GM08714 (cell line): ENCODE measurements around the gene TRAM2.

ENCODE experiments used
- H3K4me3 ChIP-seq: fragments of 200-500 bp; sonication (Bioruptor generic); 2 replicates; pipeline ENCODE4 v1.5.1; 2014; ENCODE audit warnings: mild to moderate bottlenecking, low read length, inconsistent platforms
- ZNF274 ChIP-seq: IDR thresholded peaks from 2 replicates; pipeline ENCODE4 v1.6.1; 2012; ENCODE audit warnings: mild to moderate bottlenecking, low read depth, low read length

TRAM2 gene

DNA sequence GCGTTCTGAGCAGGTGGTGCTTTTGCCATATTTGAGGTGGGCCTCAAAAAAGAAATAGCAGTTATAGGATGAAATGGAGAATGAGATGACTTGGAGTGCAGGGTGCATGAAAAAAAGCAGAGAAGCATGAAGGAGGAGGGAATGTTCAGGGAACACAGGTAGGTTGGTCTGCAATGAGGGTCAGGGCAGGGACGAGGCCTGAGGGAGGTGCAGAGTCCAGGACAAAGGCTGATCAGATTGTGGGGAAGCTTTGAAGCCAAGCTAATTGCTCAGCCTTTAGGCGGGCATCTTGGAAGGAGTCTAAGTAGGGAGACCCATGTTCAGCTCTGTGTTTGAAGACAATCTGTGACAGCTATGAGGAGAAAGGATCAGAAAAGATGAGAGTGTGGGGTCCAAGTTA is 12.0 kb downstream of the TRAM2 start:
- TF ChIP-seq ZNF274 = no peak
- H3K4me3 ChIP-seq = no peak overlapping the region

DNA sequence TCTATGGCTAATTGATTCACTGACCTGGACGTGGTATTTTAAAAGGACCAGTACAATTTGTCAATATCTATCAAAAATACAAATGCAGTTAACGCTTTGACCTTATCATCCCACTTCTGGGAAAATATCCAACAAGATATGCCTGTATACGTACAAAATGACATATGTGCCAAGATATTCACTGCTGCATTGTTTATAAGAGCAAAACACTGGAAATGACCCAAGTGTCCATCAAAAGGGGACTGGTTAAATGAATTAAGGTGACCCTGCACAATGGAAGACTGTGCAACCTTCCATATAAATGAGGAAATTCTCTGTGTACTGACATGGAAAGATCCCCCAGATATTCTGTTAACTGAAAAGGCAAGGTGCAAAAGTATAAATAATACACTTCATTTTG is 13.9 kb downstream of the TRAM2 start:
- H3K4me3 ChIP-seq = no peak overlapping the region
- no peak for TF ChIP-seq ZNF274

DNA sequence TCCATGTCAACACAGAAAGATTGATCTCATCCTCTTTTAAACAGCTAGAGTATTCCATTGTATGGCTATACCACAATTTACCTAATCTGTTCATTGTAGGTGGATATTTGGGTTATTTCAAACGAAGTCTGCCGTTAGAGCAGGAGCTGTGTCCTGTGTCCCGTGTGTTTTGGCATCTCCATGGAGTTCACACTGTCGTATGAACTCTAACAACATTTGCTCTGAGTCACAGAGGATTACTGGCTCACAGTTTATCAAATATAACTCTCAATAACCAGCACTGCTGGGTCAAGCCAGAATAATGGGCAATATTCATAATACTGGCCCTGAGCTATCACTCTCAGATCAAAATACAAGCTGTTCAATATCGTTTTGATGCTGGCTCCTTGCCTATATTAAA is 16.4 kb downstream of the TRAM2 start:
- TF ChIP-seq ZNF274 = no peak
- H3K4me3 ChIP-seq = no peak overlapping the region

DNA sequence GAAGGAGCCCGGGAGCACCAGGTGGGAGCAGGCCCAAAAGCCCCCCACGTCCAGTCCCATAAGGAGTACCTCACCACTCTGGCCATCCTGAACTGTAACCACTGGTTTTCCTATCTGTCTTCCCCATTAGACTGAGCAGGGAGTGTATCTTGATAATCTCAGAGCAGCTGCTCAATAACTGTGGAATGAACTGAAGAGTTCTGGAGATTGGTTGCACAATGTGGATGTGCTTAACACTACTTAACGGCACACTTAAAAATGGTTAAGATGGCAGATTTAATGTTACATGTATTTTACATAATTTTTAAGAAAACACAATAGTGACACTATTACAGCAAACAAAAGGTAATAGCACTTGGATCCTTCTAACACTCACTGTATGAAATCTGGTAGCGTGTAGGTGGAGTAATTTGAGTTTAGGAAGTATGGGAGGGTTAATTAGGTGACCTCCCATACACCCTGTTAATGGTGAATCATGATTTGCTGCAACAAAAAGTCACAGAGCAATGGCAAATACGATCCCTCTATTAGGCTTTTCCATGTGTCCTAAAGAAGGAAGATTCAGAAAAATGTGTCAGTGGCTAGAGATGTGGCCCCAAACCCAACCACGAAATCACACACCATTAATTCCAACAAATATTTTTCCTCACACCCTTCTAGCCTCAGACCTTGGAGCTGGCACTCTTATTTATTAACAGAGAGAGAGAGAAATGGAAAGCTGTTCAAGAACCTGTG is 18.4 kb downstream of the TRAM2 start:
- TF ChIP-seq ZNF274 = no peak

DNA sequence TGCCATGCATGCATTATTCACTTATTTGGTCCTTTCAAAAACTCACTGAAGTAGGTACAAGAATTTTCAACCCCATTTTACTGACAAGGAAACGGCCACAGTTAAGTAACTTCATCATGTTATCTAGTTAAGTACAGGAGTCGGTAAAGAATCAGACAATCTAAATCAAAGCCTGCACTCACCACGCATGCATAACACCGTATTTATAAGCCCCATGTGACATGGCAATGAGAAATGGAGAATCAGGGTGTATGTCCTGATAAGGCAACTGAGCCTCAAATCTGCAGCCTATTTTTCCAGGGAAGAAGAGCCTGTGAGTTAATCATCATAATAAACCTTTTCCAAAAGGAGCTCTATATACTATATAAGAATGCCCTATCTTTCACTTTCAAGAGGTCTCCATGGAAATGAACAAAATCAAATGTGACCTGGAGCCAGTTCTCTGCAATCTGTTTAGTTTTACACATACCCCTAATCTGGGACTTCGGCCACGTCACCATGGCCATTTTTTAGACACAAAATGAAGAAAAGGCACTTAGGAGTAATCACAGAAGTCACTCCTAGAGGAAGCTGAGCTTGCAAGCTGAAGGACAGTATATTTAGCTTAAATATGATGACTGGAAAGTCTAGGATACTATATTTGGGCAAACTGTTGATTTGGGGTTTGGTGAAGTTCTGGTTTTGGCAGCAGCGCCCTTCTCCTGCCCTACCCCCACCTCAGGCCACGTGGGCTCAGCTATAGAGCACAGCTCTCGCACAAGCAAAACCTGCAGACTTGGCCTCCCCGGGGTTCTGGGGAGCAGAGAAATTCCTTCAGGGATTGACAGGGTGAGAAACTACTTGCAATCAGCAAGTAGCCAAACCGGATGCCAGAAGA is 19.2 kb downstream of the TRAM2 start:
- no peak overlapping the region for H3K4me3 ChIP-seq
- no peak for TF ChIP-seq ZNF274

More for the DNA sequence above, 18.4 kb downstream of the TRAM2 start:
- H3K4me3 ChIP-seq = no peak overlapping the region

DNA sequence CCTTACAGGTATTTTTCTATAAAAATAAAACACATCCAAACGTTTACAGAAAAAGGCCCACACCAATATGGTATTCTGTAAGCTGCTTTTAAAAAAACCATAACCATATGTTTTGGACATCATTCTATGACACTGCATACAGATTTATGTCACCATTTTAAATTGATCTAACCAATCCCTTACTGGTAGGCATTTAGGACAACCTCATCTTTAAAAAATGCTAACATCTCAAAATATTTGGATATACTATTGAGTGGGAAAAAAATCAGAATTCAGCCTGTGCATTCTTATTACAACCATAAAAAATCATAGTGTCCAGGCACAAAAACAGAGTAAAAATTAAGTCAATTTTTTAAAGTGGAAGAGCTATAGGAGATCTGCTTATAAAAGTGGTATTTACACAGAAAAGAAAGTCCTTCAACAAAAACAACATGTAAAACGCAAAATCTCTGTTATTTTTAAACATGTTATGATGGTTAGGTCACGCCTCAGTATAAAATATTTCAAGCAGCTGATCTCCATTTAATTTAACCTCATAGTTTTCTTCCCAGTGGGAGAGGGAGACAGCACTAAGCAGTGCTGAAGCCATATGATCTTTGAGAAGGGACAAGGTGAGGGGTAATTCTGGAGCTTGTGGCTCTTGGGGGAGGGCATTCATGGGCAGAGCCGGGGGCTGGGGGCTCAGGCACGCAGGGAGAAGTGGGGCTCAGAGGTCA is 21.2 kb downstream of the TRAM2 start:
- H3K4me3 ChIP-seq = no peak overlapping the region
- no peak for TF ChIP-seq ZNF274

DNA sequence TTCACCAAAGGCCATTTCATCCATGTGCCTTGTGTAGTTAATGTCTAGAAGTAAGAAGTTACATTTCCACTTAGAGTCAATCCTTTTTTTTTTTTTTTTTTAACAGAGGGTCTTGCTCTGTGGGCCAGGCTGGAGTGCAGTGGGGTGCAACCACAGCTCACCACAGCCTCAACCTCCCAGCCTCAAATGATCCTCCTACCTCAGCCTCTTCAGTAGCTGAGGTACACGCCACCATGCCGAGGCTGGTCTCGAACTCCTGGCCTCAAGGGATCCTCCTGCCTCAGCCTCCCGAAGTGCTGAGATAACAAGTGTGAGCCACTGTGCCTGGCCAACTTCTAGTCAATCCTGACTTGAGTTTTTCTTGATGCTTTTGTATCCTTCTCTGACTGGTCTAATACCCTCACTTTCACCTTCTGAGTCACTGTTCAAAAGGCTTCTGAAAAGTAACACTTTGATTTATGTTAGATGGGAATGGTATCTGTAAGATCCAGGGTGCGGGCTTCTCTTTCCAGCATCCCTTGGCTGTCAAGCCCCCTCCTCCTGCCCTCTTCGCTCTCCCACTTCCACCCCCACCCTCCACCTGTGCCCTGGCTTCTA is 22.1 kb downstream of the TRAM2 start:
- no peak overlapping the region for H3K4me3 ChIP-seq
- TF ChIP-seq ZNF274 = no peak

DNA sequence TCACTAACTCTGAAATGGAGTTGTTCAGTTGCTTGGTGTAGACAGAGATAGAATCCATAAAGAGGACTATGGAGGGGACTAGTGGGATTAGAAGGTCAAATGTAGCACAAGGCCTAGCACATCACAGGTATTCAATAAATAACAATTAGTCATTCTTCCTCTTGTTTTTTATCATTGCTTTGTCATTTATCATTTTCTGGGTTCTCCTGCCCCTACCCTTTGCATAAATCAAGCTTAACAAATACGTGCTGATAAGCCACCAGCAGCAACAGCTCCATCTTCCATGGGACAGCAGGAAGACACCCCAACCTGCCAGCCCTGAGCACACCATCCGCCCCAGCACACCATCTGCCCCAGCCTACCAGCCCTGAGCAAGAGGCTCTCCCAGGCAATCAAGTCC is 23.1 kb downstream of the TRAM2 start:
- H3K4me3 ChIP-seq = no peak overlapping the region
- TF ChIP-seq ZNF274 = no peak

DNA sequence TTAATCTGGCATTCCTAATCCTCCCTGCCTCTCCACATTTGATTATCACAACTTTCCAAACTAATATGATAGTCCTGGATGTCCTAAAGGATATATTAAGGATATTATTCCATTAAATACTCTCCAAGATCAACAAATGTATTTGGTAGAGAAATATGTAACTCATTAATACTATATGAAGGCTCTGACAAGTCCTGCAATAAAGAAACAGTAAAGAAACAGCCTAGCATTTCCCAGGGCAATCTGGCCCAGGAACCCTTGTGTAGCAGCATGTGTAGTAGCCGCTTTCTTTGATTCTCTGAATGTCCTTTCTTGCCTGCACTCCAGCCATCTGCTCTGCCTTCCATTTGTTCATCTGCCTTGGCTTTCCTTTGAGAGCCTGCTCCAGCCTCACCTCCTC is 23.7 kb downstream of the TRAM2 start:
- no peak for TF ChIP-seq ZNF274
- no peak overlapping the region for H3K4me3 ChIP-seq

DNA sequence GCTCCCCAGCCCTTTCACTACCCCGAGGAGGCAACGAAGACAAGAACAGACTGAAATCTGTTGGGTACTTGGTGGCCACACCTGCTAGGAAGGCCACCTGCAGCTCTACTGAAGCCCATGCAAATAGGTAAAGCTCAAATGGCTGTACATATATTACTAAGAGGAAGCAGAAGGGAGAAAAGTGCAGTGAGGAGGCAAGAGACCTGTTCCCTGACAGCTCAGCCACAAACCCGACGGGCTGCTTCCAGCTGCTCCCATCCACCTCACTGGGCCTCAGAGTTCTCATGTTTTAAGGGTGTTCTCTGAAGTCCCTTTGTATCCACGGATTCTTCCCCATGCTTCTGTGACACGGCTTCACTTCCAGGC is 24.6 kb downstream of the TRAM2 start:
- no peak for TF ChIP-seq ZNF274
- H3K4me3 ChIP-seq = no peak overlapping the region

DNA sequence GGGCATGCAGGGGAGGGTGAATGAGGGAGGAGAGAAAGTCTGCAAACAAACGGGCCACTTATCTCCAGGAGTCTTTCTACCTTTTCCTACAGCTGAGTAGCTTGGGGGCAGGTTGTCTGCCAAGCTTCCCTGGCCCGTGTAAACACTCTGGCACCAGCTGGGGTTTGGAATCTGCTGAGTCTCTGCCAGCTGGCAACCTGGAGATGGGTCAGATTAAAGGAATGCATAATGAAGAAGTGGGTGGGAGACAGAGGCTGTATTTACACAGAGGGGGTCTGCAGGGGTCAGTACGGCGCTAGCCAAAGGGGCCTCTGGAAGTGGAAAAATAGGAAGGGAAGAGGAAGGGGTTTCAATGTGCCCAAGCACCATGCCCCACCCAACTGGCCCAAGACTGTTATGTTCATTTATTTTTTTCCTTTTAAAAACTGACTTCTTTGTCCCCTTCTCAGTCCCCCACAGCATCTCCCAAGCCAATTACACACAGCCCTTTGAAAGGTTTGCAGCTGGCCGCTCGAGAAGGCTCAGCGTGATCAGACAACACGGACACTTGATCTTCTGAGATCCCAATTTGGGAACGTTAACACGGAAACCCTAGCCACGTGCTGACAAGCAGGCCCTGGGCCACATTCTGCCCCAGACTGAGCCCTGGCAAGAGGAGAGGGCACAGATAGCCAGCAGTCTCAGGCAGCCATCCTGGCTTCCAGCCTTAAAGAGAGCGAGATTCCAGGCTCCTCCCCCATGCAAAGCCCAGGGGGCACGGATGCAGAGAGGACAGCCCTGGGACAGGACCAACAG is 25.2 kb downstream of the TRAM2 start:
- TF ChIP-seq ZNF274 = no peak
- no peak overlapping the region for H3K4me3 ChIP-seq

DNA sequence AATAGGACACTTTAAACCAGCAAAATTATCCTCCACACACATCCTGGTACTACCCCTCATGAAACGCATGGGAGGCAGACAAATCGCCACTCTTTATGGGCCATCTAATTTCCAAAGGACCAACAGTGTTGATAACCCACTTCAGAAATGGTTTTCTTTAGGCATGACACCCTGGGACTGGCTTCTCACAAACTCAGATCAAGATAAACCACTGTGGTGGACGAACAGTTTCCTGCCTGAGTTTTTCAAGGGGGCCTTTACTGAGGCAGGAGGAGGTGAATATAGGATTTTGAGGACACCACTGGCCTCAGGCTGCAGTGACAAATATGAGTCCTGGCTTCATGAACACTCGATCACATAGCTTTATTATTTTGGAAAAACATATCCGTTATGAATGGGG is 26.0 kb downstream of the TRAM2 start:
- H3K4me3 ChIP-seq = no peak overlapping the region
- TF ChIP-seq ZNF274 = no peak

DNA sequence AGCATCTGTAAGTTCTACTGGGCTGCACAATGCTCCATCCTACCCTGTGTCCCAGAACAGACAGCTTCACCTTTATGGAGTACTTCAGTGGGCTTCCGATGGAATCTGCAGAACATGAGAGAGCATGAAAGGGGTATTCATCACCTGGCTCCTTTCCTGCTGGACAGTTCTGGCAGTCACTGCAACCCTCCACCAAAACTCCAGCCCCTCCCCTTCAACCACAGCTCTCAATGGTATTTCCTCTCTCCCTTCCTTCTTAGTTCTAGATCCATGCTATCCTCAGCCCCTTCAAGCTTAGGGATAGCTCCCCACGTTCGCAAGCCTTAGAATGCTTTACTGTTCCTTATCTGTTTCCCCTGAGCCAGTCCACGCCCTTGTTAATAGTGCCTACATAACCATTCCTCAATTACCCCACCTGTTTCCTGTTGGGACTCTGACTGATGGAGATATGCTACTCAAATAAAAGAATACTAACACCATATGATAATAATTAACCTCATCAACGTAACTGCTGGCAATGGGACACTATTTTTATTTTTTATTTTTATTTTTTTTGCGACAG is 26.8 kb downstream of the TRAM2 start:
- no peak for TF ChIP-seq ZNF274
- no peak overlapping the region for H3K4me3 ChIP-seq
